ENCODE data around the gene CCL22.
"Not testable (repeated sequence)": the region's sequence is repeated elsewhere in the genome, so short reads cannot be mapped to it uniquely, and the experiment has no call there.

The CCL22 gene

DNA sequence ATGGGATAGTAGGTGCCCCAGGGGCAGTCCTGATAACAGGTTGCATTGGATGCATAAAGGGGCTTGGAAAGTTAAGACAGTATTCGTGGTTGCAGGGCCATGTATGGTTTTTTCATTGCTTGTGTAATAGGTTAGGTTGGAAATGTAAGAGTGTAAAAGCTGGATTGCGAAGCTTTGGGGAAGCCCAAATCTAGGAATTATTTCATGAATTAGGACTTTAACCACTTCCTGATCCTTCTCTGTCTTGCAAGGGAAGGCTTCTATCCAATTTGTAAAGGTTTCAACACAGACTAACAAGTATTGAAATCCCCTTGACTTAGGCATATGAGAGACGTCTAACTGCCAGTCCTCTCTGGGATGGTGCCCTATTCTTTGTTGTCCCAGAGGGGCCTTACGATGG lies 38.2 kb downstream of the CCL22 start:
- no peak for DNase-seq

DNA sequence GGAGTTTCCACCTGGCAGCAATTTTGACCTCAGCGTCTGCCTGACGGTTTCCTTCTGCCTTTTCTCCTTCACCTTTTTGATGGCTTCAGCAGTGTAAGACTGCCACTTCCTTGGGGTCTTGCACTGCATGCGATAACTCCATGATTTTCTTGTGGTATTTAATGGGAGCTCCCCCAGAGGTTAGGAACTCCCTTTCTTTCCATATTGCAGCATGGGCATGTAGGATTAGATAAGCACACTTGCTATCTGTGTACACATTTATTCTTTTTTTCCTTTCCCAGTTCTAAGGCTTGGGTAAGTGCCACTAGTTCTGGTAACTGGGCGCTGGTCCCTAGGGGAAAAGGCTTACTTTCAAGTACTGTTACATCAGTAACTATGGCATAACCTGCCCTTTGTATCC lies 38.9 kb downstream of the CCL22 start:
- DNase-seq: not testable (repeated sequence)

DNA sequence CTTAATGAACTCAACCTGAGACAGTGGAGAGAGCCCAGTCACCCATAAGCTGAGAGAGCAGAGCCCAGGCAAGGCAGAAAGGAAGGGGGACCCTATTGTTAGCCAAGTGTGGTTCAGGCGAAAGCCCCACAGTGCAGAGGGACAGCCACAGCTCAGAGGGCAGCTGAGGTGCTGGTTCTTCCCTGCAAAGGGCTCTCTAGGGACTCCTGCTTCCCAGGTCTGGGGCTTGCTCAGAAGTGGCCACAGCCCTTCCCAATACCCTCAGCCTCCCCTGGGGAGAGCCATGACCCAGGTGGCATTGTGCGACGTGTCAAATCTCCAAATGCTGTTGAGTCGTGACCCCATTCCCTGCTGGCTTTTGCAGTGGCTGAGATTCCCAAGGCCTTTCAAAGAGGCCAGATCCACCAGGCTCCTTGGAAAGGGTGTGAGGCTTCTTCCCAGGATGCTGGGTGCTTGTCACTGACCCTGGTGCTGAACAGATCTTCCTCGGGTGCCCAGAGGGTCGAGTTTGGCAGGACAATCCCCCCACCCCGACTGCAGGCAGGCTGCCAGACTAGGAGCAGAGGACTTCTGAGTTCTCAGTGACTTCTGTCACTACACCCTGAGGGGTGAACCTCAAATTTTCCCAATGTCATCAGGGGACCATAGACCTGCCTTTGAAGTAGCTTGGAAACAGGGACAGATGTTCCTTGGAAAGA lies 43.5 kb downstream of the CCL22 start:
- DNase-seq: no peak

DNA sequence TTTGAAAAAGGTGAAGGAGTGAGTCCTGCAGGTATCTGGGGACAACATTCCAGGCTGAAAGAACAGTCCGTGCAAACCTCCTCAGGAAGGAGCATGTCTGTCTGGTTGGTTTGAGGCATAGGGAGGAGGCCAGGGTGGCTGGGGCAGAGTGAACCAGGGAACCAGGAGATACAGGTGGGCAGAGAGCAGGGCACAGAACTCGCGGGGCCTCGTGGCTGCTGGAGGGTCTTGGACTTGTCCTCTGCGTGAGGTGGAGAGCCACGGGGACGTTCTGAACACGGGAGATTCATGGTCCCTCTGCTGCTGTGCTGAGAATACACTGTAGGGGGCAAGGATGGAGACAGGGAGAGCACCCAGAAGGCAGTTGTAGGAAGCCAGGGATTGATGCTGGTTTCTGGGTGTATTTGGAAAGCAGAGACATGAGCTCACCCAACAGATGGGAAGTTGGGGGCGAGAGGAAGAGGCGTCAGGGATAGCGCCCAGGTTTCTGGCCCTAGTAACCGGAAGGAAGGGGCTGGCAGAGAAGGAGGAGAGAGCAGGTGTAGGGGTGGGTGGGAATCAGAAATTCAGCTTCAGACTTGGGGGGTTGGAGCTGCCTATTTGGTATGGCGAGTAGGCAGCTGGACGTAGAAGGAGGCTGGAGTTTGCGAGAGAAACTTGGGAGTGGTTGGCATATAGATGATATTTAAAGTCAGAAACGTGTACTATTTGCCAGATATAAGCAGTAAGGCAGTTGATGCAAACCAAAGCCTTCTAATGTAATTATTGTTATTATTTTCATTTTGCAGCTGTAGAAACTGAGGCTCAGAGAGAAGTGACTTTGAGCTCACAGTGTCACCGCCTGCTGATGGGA lies 45.6 kb downstream of the CCL22 start, which contains the start of gene CCL17:
Gene CCL17, plus strand, starts transcription at position 803 of the 853 bp plus-strand sequence. CDS start 9,166 bp downstream, outside the sequence.
- DNase-seq: no peak

DNA sequence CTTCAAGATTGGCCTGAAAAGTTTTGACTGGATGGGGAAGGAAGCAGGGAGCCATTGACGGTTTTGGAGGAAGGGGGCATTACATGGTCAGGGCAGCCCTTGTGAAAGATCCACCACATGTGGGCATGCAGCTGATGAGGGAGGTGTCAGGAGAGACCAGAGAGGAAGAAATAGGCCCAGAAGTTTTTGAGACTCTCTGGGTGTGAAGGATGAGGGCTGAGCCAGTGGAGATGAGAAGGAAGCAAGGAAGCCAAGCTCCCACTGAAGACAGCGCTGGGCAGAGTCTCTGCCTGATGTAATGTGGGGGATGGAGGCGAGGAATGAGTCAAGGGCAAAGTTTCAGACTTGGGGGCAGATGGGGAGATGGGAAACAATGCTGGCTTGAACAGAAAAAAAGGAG lies 46.5 kb downstream of the CCL22 start:
- no peak for DNase-seq

DNA sequence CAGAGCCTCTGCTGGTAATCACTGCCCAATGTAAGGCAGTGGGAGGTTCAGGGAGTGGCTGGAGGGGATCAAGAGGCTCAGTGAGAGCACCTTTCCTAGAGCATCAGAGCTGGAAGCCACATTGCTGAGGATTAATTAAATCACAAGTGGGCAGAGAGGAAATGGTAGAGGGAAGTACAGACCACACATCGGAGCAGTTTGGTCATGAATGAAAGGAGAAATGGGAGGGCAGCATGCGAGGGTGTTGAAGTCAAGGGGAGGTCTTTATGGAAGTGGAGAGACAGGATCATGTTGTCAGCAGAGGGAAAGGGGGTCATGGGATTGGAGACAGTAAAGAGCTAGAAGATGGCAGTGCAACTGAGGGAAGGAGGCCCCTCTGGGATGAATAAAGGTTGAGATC lies 48.3 kb downstream of the CCL22 start:
- DNase-seq: no peak

DNA sequence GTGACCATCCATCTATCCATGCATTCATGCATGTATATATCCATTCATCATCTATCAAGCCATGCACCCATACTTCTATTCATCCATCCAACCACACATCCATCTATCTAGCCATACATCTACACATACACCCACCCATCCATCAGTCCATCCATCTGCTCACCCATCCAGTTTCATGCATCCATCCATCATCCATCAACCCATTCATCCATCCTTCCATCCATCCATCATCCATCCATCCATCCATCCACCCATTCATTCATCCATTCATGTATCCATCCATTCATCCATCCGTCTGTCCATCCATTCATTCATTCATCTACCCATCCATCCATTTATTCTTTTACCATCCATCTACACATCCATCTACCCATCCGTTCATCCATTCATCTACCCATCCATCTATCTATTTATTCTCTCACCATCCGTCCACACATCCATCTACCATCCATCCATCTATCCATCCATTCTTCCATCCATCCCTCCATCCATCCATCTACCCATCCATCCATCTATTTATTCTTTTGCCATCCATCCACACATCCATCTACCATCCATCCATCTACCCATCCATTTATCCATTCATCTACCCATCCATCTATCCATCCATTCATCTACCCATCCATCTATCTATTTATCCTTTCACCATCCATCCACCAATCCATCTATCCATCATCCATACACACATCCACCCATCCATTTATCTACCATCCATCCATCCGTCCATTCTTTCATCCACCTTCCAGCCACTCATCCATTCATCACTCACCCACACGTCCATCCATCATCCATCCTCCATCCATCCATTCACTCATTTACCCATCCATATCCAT lies 49.2 kb downstream of the CCL22 start:
- no peak for DNase-seq

DNA sequence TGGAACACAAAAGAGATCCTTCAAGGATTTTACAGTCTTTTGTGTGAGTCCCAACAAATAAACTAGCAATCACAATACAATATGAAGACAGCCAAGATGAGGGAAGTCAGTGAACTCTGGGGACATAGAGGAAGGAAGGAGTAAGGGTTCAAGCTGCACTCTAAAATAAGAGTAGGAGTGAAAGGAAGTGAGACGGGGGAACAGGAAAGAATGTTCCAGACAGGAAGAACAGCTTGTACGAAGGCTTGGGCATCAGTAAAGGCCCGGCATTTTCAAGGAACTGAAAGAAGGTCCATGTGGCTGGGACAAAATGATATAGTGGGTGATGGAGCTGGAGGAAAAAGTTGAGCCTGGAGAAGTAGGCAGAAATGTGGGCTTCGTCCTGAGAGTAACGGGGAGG lies 50.5 kb downstream of the CCL22 start:
- DNase-seq: no peak

DNA sequence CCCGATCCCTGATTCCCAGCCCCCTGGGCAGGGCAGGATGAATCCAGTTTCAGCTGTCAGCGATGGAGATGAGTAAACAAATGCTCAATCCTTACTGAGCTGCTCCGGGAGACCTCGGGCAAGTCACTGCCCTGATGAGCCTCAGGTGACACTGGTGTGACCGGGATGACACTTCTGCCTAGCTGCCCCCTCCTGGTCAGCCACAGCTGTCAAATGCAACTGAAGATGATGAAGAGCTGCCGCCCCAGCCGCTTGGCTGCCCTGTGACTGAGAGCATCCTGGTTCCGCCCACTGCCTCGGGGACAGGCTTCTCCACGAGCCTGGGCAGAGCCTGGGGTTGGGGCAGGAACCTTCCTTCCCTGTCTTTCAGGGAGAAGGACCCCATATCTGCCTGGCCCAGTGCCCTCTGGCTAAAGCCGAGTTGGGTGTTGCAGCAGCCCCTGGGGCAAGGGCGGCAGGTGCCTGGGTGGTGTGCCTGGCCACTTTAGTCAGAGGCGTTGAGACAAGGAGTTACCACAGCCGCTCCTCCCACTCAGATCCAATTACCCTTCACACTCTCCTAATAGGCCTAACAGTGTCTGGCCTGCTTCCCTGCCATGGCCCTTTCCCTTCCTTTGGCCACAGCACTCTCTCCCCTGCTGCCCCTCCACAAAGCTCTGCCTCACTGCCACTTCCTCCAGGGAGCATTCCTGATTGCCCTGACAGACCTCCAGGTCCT lies 51.4 kb downstream of the CCL22 start:
- DNase-seq: no peak

DNA sequence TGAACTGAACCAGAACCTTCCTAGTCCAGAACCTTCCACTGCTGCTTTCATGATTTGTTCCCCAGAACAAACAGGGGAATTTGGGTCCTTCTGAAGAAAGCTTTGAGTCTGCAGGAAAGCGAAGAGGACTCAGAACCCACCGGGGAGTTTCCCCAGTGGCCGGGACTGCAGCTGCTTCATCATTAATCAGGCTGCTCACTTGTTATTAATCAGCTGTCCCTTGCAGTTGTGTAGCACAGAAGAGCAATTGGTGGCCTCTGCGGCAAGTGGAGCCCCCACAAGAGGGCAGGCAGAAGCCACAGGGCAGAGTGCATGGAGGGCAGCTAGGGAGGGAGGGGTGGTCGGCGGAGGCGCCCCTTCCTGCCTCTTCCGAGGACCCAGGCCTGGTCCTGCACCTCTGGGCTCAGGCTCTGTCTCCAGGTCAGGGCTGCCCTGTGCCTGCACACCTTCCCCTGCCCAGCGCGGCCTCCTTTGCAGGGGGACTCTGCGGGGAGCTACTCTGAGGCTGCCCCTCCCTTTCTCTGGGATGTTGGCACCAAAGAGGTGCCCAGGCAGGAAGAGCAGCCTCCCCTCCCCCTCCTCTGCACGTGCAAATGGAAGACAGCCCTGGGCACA lies 52.9 kb downstream of the CCL22 start:
- DNase-seq: no peak

DNA sequence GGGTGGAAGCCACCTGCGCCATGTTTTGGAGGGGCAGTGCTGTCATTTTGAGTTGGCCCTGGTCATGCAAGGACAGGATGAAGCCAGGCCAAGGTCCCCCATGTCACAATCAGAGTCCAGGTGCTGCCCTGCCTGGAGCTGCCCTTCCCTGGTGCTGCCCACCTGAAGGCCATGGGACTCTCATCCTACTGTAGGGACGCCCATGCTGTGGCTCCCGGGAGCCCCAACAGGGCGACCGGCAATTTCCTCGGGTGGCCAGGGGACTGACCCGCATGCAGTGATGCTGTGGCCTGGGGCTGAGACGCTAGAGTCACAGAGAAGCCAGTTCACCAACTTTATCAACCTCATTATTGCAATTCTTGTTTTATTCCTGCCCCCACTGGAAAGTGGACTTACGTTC lies 54.0 kb downstream of the CCL22 start:
- DNase-seq: no peak

DNA sequence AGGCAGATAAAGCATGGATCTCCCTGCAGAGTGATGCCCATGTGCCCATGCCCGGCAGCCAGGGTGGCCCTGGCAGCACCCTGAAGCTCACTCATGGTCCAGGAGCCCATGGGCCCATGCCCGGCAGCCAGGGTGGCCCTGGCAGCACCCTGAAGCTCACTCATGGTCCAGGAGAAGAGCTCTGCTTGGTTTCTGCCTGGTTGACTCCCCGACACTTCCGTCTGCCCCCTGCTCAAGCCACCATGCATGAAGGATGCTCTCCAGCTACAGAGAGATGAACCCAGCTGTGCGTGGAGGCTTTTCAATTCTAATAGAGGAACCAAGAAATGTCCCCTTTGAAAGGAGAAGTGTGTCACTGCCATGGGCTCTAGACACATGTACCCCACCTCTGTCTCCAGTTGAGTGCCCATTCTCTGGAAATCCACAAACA lies 54.7 kb downstream of the CCL22 start:
- DNase-seq: no peak

DNA sequence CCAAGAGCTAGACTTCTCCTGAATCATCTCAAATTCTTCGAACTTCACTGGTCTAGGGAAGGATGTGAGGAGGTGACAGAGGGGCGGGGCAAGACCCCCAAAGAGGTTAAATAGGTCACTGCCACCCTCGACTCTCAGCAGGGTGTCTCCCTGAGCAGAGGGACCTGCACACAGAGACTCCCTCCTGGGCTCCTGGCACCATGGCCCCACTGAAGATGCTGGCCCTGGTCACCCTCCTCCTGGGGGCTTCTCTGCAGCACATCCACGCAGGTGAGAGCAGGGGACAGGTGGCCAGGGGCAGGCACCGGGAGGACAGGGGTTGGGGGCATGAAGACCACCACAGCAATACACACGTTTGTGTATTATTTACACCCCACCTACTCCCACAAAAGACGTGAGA lies 55.1 kb downstream of the CCL22 start:
- DNase-seq: no peak
